Brain microvascular endothelial cell (primary cell): ENCODE data around the gene BTN3A1.

Experiments
- DNase-seq: peaks from one replicate; pipeline ENCODE4 v3.0.0-alpha.2; 2020
- H3K27ac ChIP-seq: fragments of 250-450 bp; sonication (Bioruptor Pico); 2 replicates; pipeline ENCODE4 v1.5.1; 2020; ENCODE audit warnings: mild to moderate bottlenecking, moderate library complexity
- H3K27me3 ChIP-seq: fragments of 250-450 bp; sonication (Bioruptor Pico); replicated peaks from 2 replicates; pipeline ENCODE4 v1.5.1; 2020; ENCODE audit warnings: mild to moderate bottlenecking
- H3K36me3 ChIP-seq: fragments of 250-450 bp; sonication (Bioruptor Pico); replicated peaks from 2 replicates; pipeline ENCODE4 v1.5.1; 2020; ENCODE audit warnings: mild to moderate bottlenecking
- H3K4me3 ChIP-seq: 2 replicates; pipeline ENCODE4 v1.5.1; 2011; ENCODE audit warnings: low read depth, mild to moderate bottlenecking, control low read depth, low read length, moderate library complexity
- in situ Hi-C: cut with HindIII; loops from 2 replicates; pipeline ENCODE4 v1.10.0; 2017; ENCODE audit warnings: low sequenced_read_pairs, low pct_ligation_motif_present
- TF ChIP-seq, protein P1 (sequence below): IDR thresholded peaks from 2 replicates; pipeline ENCODE4 v1.5.1; 2011; ENCODE audit warnings: low read depth, mild to moderate bottlenecking, moderate library complexity, low read length, control low read depth, inconsistent platforms; ENCODE audit errors: missing control alignments

The BTN3A1 gene

DNA sequence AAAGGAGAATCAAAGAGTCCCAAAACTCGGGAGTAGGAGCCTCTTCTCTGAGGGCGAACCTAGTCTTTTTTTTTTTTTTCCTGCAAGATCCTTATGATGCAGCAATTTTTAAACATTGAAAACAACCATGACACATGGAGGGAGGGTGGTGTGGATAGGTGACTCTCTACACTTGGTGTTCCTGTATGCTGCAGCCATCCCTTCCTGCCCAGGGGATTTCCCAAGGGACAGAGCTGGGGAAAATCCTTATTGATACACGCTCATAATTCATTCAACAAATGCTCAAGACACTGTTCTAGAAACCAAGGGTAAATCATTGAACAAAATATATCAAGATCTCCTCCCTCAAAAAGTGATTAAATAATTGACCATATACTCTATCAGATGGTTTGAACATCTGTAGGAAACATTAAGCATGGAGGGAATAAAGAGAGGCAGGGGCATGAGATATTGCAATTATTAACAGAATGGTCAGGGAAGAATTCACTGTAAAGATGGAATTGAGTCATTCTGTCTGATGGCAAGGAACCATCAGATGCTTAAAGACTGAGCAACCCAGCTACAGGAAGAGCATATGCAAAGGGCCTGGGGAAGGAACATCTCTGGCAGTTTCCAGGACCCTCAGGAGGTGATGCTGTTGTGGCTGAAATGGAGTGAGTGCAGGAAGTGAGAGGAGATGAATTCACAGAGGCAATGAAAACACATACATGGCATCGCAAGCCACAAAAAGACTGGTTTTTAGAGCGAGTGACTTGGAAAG lies 24.8 kb downstream of the BTN3A1 start:
- Histone ChIP-seq H3K4me3 (no peak overlapping the region), H3K27ac (no peak overlapping the region), H3K36me3 (peaks cover 28% of the 10 kb centered on the region), H3K27me3 (no peaks in the 10 kb centered on the region)
- in situ Hi-C loops = no loop called here
- TF ChIP-seq, protein P1, sequence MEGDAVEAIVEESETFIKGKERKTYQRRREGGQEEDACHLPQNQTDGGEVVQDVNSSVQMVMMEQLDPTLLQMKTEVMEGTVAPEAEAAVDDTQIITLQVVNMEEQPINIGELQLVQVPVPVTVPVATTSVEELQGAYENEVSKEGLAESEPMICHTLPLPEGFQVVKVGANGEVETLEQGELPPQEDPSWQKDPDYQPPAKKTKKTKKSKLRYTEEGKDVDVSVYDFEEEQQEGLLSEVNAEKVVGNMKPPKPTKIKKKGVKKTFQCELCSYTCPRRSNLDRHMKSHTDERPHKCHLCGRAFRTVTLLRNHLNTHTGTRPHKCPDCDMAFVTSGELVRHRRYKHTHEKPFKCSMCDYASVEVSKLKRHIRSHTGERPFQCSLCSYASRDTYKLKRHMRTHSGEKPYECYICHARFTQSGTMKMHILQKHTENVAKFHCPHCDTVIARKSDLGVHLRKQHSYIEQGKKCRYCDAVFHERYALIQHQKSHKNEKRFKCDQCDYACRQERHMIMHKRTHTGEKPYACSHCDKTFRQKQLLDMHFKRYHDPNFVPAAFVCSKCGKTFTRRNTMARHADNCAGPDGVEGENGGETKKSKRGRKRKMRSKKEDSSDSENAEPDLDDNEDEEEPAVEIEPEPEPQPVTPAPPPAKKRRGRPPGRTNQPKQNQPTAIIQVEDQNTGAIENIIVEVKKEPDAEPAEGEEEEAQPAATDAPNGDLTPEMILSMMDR = no peak
- DNase-seq = no peak

DNA sequence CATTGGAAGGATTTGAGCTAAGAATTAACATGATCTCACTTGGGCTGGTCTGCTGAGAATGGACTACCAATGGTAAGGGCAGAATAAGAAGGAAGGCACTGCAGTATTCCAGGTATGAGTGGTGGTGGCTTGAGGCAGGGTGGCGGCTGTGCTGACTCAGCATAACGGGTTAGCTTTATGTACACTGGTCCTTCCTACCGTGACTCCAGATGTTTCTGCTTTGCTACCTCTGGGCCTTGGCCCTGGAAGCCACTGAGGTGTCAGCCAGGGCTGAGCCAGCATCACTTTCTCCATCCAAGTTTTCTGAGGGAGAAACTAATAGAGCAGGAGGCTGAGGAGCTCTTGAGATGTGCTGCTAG lies 25.4 kb downstream of the BTN3A1 start:
- peaks cover 28% of the 10 kb centered on the region for H3K36me3 ChIP-seq
- DNase-seq = no peak
- no peak overlapping the region for H3K27ac ChIP-seq
- in situ Hi-C loops = no loop called here
- H3K27me3 ChIP-seq = no peaks in the 10 kb centered on the region
- TF ChIP-seq, protein P1 = no peak
- no peak overlapping the region for H3K4me3 ChIP-seq

DNA sequence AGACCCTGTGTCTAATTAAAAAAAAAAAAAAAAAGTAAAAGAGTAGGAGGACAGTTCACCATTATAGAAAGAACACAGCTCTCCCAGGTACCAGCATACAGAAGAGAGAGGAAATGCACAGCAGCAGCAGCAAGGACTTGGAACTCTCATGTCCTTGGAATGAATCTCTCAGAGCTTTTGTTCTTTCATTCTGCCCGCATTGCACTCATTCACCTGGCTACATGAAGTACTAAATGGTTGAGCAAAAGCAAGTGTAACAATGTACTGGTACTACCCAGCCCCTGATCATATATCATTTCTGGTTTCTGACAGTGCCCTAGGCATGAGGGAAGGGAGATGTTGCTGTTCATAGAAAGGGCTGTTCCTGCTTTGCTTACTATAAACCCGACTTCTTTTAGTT lies 26.1 kb downstream of the BTN3A1 start:
- Histone ChIP-seq H3K27ac (no peak overlapping the region), H3K27me3 (no peaks in the 10 kb centered on the region), H3K4me3 (no peak overlapping the region), H3K36me3 (peaks cover 28% of the 10 kb centered on the region)
- TF ChIP-seq, protein P1 = no peak
- in situ Hi-C loops = no loop called here
- no peak for DNase-seq

DNA sequence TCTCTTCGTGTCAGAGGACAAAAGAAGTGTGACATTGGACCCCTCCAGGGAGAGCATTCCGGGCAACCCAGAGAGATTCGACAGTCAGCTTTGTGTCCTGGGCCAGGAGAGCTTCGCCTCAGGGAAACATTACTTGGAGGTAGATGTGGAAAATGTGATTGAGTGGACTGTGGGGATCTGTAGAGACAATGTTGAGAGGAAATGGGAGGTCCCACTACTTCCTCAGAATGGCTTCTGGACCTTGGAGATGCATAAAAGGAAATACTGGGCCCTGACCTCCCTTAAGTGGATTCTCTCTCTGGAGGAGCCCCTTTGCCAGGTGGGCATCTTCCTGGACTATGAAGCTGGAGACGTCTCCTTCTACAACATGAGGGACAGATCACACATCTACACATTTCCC lies 28.7 kb downstream of the BTN3A1 start:
- TF ChIP-seq, protein P1 = no peak
- Histone ChIP-seq H3K4me3 (no peak overlapping the region), H3K36me3 (peaks cover 28% of the 10 kb centered on the region), H3K27me3 (no peaks in the 10 kb centered on the region), H3K27ac (no peak overlapping the region)
- in situ Hi-C loops = no loop called here
- DNase-seq = no peak

DNA sequence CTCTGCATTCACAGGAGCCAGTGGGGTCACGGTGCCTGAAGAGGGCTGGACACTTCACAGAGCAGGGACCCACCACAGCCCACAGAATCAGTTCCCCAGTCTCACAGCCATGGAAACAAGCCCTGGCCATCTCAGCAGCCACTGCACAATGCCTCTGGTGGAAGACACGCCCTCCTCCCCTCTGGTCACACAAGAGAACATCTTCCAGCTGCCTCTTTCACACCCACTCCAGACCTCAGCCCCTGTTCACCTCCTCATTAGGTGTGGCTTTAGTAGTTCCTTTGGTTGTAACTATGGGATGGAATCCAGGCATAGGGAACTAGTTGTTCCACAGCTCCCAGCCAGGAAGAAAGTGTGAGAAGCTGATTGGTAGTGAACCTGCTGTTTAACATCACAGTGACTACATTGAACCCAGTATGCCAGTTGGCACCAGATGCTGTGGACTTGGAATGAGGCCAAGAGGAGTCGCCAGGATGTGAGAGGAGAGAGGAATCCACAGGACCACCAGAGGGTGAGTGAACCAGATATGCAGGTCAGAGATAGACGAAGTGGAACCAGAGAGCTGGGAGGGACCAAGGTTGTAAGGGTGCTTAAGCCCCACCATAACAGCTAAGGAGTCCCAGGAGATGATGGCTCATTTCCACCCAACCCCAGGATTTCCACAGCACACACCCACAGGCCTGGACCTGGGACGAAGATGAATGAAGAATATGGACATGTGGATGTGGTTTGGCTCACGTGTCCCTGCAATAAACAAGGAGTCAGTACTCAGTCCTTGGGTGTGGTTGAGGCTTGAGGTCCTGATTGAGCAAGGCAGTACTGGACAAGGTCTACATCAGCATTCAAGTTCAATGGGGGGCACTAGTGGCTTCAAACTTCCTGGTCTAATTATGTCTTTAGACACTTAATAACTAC lies 29.4 kb downstream of the BTN3A1 start:
- TF ChIP-seq, protein P1 = no peak
- no peaks in the 10 kb centered on the region for H3K27me3 ChIP-seq
- in situ Hi-C loops = no loop called here
- no peak overlapping the region for H3K4me3 ChIP-seq
- no peak for DNase-seq
- H3K36me3 ChIP-seq = peaks cover 28% of the 10 kb centered on the region
- no peak overlapping the region for H3K27ac ChIP-seq
